ENCODE measurements around the gene SLC19A1. TPM values are rescaled to one million over a fixed set of nuclear protein-coding genes. Genes with fewer than 3 reads are reported as not detected.

Gene SLC19A1
- polyA plus RNA-seq, 1 of the 3 experiments (the other 2 are of a cell fraction), result 15.0 TPM

GRCh38 chr21:45453308-45453950 is 88.8 kb downstream of the SLC19A1 start:
- H3K27ac ChIP-seq (ENCODE audit: low read depth in 2 of 2, low read length in 1 of 2), result no peak overlapping the region
- H3K27me3 ChIP-seq (ENCODE audit: insufficient read depth), result no peaks in the 10 kb centered on the region
- H3K9ac ChIP-seq, result no peak overlapping the region
- no peak overlapping the region for H2AFZ ChIP-seq (ENCODE audit: low read depth)
- ChIA-PET POLR2A (no interaction called here), CTCF (interaction anchor here (0.8 to 2.1 kb wide), 6 partner anchors 9 to 313 kb away, joined by 3 to 6 read pairs (median 5); no protein-coding TSS in a partner anchor)
- no peak overlapping the region for H3K4me2 ChIP-seq
- H4K20me1 ChIP-seq (ENCODE audit: insufficient read depth), result peaks cover 86% of the 10 kb centered on the region
- DNase-seq, result no peak
- no peak overlapping the region for H3K4me3 ChIP-seq (ENCODE audit: low read depth in 2 of 2, low read length in 1 of 2)
- H3K9me2 ChIP-seq, result no peaks in the 10 kb centered on the region
- WGBS (ENCODE audit: low lambda C conversion rate), result 95% methylated on average over 10 of the region's 13 CpGs
- peaks cover 65% of the 10 kb centered on the region for H3K79me2 ChIP-seq (ENCODE audit: insufficient read depth)
- no peaks in the 10 kb centered on the region for H3K9me3 ChIP-seq
- TF ChIP-seq MXI1 (IDR thresholded peaks at IDR 0.05; ENCODE audit: low read depth, low read length) (no peak), RXRA (IDR thresholded peaks at IDR 0.05; ENCODE audit: borderline replicate concordance, low read depth) (no peak), EZH2phosphoT487 (IDR thresholded peaks at IDR 0.05; ENCODE audit: borderline replicate concordance, low read depth) (no peak), FOXJ3 (CRISPR knock-in tag; IDR thresholded peaks at IDR 0.05) (no peak), MEF2A (IDR thresholded peaks at IDR 0.05; ENCODE audit: borderline replicate concordance, low read depth) (no peak), ELF1 (IDR thresholded peaks at IDR 0.05) (no peak), EP300 (IDR thresholded peaks at IDR 0.05; ENCODE audit: borderline replicate concordance in 1 of 2, low read depth in 1 of 2, low read length in 1 of 2) (no peak), GATA2 (CRISPR knock-in tag; IDR thresholded peaks at IDR 0.05) (no peak), TEAD4 (IDR thresholded peaks at IDR 0.05; ENCODE audit: borderline replicate concordance, insufficient read depth) (no peak), FOSL2 (IDR thresholded peaks at IDR 0.05; ENCODE audit: borderline replicate concordance, low read depth) (no peak), SIN3A (IDR thresholded peaks at IDR 0.05; ENCODE audit: borderline replicate concordance, low read depth, low read length) (no peak), MAX (IDR thresholded peaks at IDR 0.05; ENCODE audit: low read depth) (no peak), RFX5 (IDR thresholded peaks at IDR 0.05; ENCODE audit: low read length) (no peak), RAD21 (IDR thresholded peaks at IDR 0.05; ENCODE audit: low read length) (no peak), USF2 (IDR thresholded peaks at IDR 0.05; ENCODE audit: borderline replicate concordance, low read depth, low read length) (no peak), YY1 (IDR thresholded peaks at IDR 0.05; ENCODE audit: low read depth) (no peak), GABPA (IDR thresholded peaks at IDR 0.05; ENCODE audit: low read depth) (no peak), NRF1 (IDR thresholded peaks at IDR 0.05; ENCODE audit: low read depth, low read length) (no peak)
- TF ChIP-seq, protein P1, sequence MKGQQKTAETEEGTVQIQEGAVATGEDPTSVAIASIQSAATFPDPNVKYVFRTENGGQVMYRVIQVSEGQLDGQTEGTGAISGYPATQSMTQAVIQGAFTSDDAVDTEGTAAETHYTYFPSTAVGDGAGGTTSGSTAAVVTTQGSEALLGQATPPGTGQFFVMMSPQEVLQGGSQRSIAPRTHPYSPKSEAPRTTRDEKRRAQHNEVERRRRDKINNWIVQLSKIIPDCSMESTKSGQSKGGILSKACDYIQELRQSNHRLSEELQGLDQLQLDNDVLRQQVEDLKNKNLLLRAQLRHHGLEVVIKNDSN (IDR thresholded peaks at IDR 0.05; ENCODE audit: borderline replicate concordance, low read depth), result no peak
- TF ChIP-seq, protein P2, sequence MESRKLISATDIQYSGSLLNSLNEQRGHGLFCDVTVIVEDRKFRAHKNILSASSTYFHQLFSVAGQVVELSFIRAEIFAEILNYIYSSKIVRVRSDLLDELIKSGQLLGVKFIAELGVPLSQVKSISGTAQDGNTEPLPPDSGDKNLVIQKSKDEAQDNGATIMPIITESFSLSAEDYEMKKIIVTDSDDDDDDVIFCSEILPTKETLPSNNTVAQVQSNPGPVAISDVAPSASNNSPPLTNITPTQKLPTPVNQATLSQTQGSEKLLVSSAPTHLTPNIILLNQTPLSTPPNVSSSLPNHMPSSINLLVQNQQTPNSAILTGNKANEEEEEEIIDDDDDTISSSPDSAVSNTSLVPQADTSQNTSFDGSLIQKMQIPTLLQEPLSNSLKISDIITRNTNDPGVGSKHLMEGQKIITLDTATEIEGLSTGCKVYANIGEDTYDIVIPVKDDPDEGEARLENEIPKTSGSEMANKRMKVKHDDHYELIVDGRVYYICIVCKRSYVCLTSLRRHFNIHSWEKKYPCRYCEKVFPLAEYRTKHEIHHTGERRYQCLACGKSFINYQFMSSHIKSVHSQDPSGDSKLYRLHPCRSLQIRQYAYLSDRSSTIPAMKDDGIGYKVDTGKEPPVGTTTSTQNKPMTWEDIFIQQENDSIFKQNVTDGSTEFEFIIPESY (IDR thresholded peaks at IDR 0.05; ENCODE audit: borderline replicate concordance, low read depth), result no peak
- peaks cover 0 to 5% of the 10 kb centered on the region in 2 experiments for H3K36me3 ChIP-seq (replicated peaks in 1 of 2; ENCODE audit: control insufficient read depth in 1 of 2, insufficient read depth in 2 of 2, low read length in 1 of 2)
- peaks cover 0 to 14% of the 10 kb centered on the region in 2 experiments; a peak in 1 of 4 replicates for H3K4me1 ChIP-seq (ENCODE audit: control insufficient read depth in 1 of 2, insufficient read depth in 2 of 2, low read depth in 1 of 2, low read length in 1 of 2)
- H3F3A ChIP-seq (replicated peaks; ENCODE audit: insufficient read depth), result peaks cover 18% of the 10 kb centered on the region

Measured in SK-N-SH (cell line).